NT2/D1 (cell line): ENCODE measurements around the gene TMPRSS11B.

Source experiments
- DNase-seq: peaks from one replicate; pipeline ENCODE4 v3.0.0-alpha.2; 2011; ENCODE audit warnings: low read depth, low spot score
- H3K27me3 ChIP-seq: 2 replicates; pipeline ENCODE4 v1.6.0; 2011; ENCODE audit warnings: mild to moderate bottlenecking; ENCODE audit not compliant: insufficient read length, insufficient read depth
- H3K36me3 ChIP-seq: 2 replicates; pipeline ENCODE4 v1.6.1; 2011; ENCODE audit warnings: mild to moderate bottlenecking, low read length, mixed read lengths; ENCODE audit not compliant: insufficient read depth, insufficient read length
- H3K4me1 ChIP-seq: 2 replicates; pipeline ENCODE4 v1.5.1; 2011; ENCODE audit not compliant: insufficient read depth, insufficient read length
- H3K4me3 ChIP-seq: 2 replicates; pipeline ENCODE4 v1.5.1; 2011; ENCODE audit warnings: low read depth; ENCODE audit not compliant: insufficient read length
- H3K9ac ChIP-seq: 2 replicates; pipeline ENCODE4 v1.6.0; 2011; ENCODE audit warnings: low read depth; ENCODE audit not compliant: insufficient read length
- H3K9me3 ChIP-seq: 2 replicates; pipeline ENCODE4 v1.5.1; 2011; ENCODE audit warnings: mild to moderate bottlenecking, low read length; ENCODE audit not compliant: insufficient read depth
- SUZ12 ChIP-seq: IDR thresholded peaks from 2 replicates; pipeline ENCODE4 v1.6.1; 2011; ENCODE audit not compliant: insufficient read length, insufficient read depth; ENCODE audit errors: extremely low read depth
- YY1 ChIP-seq: IDR thresholded peaks from 2 replicates; pipeline ENCODE4 v1.6.1; 2011; ENCODE audit not compliant: insufficient read length, insufficient read depth
- ZNF274 ChIP-seq: IDR thresholded peaks from 2 replicates; pipeline ENCODE4 v1.6.1; 2011; ENCODE audit warnings: mild to moderate bottlenecking, low read depth, low read length

The TMPRSS11B gene

DNA sequence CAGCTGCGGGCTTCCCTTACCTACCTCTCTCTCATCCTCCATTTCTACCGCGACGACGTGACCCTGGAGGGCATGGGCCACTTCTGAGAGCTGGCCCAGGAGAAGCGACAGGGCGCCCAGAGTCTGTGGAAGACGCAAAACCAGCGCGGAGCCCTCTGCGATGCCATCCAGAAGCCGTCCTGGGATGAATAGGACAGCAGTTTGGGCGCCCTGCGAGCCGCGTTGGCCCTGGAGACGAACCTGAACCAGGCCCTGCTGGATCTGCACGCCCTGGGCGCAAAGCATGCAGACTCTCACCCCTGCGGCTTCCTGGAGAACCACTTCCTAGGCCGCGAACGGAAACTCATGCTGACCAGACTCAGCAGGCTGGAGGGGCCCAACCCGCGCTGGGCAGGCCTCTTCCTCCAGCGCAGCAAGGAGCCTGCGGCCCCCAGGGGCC, 63.1 kb downstream of the TMPRSS11B start:
- Histone ChIP-seq H3K4me3 (no peak overlapping the region), H3K9ac (no peak overlapping the region), H3K36me3 (no peaks in the 10 kb centered on the region), H3K9me3 (no peaks in the 10 kb centered on the region), H3K4me1 (no peaks in the 10 kb centered on the region), H3K27me3 (no peaks in the 10 kb centered on the region)
- DNase-seq = no peak
- TF ChIP-seq ZNF274 = no peak
- no peak for TF ChIP-seq SUZ12
- TF ChIP-seq YY1 = no peak

DNA sequence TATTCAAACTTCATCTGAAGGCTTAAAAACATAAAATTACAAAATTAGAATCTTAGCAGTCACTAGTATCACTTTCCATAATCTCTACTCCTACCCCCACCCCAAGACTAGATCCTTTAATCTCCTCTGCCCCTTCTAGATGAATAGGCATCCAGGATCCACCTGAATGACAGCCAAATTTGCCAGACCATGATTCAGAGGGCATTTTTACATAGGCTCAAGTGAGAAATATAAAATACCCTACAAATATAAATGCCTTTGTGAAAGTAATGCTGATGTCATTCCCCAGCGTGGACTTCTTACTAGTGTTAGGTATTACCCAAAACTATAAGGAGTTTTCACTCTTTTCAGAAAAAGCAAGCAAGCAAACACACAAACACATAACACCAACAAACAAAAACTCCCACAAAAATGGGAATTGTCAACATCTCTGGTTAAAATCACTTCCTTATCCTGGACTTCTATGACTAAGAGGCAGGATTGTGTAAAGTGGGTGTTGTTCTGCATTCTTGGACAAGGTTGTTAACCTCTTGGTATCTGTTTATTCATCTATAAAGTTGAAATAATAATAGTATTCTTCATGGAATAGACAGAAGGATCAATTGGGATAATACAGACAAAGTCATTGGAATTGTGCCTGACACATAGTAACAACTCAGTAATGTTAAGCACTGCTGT, 64.5 kb downstream of the TMPRSS11B start:
- Histone ChIP-seq H3K36me3 (no peaks in the 10 kb centered on the region), H3K9me3 (no peaks in the 10 kb centered on the region), H3K4me3 (no peak overlapping the region), H3K9ac (no peak overlapping the region), H3K27me3 (no peaks in the 10 kb centered on the region), H3K4me1 (no peaks in the 10 kb centered on the region)
- no peak for TF ChIP-seq ZNF274
- no peak for TF ChIP-seq SUZ12
- no peak for TF ChIP-seq YY1
- DNase-seq = no peak

DNA sequence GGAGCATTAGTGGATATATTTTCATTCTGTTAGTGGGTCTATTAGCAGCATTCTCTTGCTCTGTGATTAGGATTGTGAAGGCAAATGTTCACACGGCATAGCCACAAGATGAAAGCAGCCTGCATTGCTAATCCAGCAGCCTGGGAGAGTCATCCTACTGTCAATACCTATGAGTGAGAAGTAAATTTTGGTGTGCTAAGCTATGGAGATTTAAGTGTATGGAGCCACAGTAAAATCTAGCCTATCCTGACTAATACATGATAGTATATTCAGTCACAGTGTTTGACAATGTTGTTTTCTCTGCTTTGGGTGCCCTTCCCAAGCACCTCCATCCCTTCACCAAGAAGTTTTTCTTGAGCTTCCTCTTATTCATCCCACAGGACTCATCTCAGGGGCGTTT, 68.6 kb downstream of the TMPRSS11B start:
- H3K4me3 ChIP-seq = no peak overlapping the region
- no peaks in the 10 kb centered on the region for H3K27me3 ChIP-seq
- DNase-seq = no peak
- H3K36me3 ChIP-seq = no peaks in the 10 kb centered on the region
- H3K9me3 ChIP-seq = peaks cover 8% of the 10 kb centered on the region; the same call in 1 of the 2 replicates
- no peaks in the 10 kb centered on the region for H3K4me1 ChIP-seq
- TF ChIP-seq YY1 (no peak), SUZ12 (no peak), ZNF274 (no peak)
- no peak overlapping the region for H3K9ac ChIP-seq
